C4-2B (cell line): ENCODE measurements around the gene PLCB4.

ENCODE experiments used
- CTCF ChIP-seq: fragments of 450-650 bp; conservative IDR thresholded peaks from 2 replicates; pipeline ENCODE4 v1.5.1; 2017; ENCODE audit warnings: mild to moderate bottlenecking
- ZFX ChIP-seq: fragments of 450-650 bp; IDR thresholded peaks from 2 replicates; pipeline ENCODE4 v1.6.1; 2017

- TF ChIP-seq ZFX (no peak), CTCF (no peak)
Observed at GRCh38 chr20:9093218-9093957, 24.5 kb downstream of the PLCB4 start.
